IPS-18a (cell line): ENCODE measurements around the gene DCANP1.

Experiments
- H3K27ac ChIP-seq: one replicate; pipeline ENCODE4 v1.5.1; 2013; ENCODE audit warnings: low read length
- H3K27me3 ChIP-seq: one replicate; pipeline ENCODE4 v1.6.1; 2013; ENCODE audit warnings: mild to moderate bottlenecking, low read length; ENCODE audit not compliant: control insufficient read depth, insufficient read depth
- H3K36me3 ChIP-seq: one replicate; pipeline ENCODE4 v1.6.1; 2013; ENCODE audit warnings: low read depth, low read length; ENCODE audit not compliant: control insufficient read depth
- H3K4me1 ChIP-seq: one replicate; pipeline ENCODE4 v1.6.1; 2013; ENCODE audit warnings: low read depth, low read length; ENCODE audit not compliant: control insufficient read depth
- H3K4me3 ChIP-seq: one replicate; pipeline ENCODE4 v1.5.1; 2013; ENCODE audit warnings: low read length
- H3K9ac ChIP-seq: one replicate; pipeline ENCODE4 v1.6.1; 2013; ENCODE audit warnings: mild to moderate bottlenecking, low read length, moderate library complexity
- H3K9me3 ChIP-seq: one replicate; pipeline ENCODE4 v1.6.1; 2013; ENCODE audit warnings: low read depth, low read length; ENCODE audit not compliant: control insufficient read depth

The DCANP1 gene

DNA sequence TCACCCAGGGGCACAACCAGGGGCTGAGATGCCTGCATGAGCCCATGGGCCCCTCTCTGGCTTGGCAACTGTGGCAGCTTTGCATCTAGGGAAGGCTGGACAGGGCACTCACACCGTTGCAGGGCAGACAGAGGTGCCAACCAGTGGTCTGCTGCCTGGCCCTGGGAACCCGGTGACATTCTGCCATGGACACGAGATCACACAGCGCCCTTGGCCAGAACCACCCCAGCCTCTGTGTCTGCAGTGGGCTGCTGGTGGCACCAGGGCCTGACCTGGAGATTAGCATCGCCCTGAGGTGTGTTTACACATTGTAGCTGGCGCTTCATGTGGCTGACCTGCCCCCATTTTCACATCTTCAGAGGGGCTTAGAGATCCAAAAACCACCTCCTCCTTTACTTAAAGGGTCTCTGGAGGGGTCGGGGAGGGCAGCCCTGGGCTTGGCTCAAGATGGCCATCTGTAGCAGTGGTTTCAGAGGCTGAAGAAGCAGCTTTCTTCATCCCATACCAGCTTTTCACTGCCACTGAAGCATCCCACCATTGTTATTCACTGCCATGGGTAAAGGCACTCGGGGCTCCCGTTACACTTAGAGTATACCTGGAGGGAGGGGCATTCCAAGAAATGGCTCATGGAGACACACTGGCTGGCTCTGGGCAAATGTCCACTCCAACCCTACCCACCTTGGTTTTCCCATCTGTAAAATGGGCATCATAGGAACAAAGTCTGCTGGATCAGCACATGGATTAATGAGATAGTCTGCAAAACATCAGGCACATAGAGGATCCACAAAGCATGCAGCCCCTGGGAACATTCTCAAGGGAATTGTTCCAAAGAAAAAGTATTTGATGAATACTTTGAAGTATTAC is 11.4 kb downstream of the DCANP1 start:
- no peaks in the 10 kb centered on the region for H3K9me3 ChIP-seq
- no peak overlapping the region for H3K9ac ChIP-seq
- H3K36me3 ChIP-seq, result no peaks in the 10 kb centered on the region
- no peak overlapping the region for H3K4me3 ChIP-seq
- H3K27ac ChIP-seq, result no peak overlapping the region
- no peaks in the 10 kb centered on the region for H3K27me3 ChIP-seq
- H3K4me1 ChIP-seq, result no peaks in the 10 kb centered on the region

DNA sequence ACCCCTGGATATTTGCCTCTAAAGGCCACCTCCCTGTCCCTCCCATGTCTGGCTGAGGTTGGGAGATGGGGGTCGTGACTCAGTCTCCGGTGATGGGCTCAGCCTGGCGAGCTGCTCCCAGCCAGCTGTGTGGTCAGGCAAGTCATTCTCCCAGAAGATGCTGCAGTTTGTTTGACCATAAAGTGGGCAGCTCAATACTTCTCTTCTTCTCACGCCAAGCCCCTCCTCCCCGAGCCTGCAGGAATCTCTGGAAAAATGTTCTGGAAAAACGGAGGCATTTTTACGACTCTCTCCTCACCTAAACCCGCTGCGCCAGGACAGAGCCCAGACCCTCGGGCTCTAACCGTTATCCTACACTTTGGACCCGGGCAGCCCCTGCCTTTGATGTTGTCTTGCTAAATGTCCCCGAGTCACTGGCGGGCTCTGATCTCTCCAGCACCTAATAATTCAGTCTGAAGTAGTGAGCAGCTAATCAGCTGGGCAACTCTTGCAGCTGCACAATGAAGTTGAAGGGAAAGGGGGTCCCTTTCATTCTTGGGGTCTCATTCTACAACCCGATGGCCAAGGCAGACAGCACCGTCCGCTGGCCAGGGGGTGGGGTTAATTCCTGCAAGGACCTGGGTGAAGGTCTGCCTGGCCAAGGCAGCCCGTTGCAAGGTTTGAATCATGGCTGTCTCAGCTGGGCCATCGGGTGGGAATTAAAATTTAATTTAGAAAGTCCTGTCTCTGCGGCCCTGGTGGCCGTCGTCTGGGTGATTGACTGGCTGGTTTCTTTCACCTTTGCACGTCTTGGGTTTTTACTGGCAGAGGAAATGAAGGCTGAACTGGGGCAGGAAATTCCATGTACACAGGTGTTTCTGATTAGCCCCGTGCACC is 12.3 kb downstream of the DCANP1 start:
- Histone ChIP-seq H3K4me1 (no peaks in the 10 kb centered on the region), H3K27me3 (no peaks in the 10 kb centered on the region), H3K9ac (no peak overlapping the region), H3K36me3 (no peaks in the 10 kb centered on the region), H3K27ac (no peak overlapping the region), H3K9me3 (no peaks in the 10 kb centered on the region), H3K4me3 (no peak overlapping the region)

DNA sequence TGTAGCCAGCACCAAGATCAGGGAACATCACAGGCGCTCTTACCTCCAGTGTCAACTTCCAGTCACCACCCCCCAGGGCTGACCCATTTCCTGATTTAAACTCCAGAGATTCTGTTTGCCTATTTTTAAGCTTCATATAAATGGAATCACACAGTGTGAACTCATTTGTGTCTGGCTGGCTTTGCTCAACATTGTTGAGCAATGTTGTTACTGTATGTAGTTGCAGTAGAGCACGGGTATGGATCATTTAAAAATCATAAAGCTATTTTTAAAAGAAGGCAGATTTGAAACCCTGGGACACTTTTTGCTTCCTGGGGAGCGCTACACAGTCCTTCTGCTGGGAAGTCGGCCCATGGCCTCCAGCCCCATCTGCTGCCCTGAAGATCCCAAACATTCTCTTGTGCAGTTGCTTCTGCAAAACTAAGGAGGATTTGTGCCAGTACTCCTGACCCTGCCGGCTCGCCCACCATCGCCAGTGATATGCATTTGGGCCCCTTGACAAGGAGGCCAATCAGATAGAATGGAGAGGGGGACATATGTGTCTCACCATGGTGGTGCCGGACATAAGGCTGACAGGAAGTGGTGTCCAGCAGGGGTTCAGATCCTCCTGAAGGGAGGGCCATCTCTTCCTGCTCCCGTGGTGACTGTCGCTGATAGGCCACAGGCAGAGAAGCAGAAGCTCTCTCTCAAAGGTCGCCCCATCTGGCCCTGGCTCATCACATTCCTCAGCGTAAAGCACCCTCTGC is 13.3 kb downstream of the DCANP1 start:
- peaks cover 2% of the 10 kb centered on the region for H3K9me3 ChIP-seq
- H3K9ac ChIP-seq, result no peak overlapping the region
- no peaks in the 10 kb centered on the region for H3K36me3 ChIP-seq
- H3K27me3 ChIP-seq, result no peaks in the 10 kb centered on the region
- no peaks in the 10 kb centered on the region for H3K4me1 ChIP-seq
- H3K27ac ChIP-seq, result no peak overlapping the region
- H3K4me3 ChIP-seq, result no peak overlapping the region

DNA sequence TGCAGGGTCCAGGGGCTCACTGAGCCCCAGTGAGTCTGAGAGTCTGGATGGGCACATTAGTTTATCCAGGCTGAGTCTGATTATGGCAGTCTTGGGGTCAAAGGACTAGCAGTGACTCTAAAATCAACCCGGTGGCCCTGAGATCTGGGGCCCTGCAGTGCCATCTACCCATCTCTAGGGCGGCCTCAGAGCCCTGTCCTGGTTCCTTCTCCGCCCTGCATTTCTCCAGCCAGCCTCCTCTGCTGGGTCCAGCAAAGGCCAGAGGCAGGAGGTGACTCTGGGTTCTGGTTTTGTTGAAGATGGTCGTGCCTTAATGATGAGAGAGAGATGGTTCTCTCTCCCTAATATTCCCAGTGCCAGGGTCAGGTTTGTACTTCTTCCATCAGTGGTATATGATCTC is 15.0 kb downstream of the DCANP1 start:
- Histone ChIP-seq H3K27me3 (no peaks in the 10 kb centered on the region), H3K9me3 (peaks cover 5% of the 10 kb centered on the region), H3K27ac (no peak overlapping the region), H3K36me3 (no peaks in the 10 kb centered on the region), H3K9ac (no peak overlapping the region), H3K4me1 (no peaks in the 10 kb centered on the region), H3K4me3 (no peak overlapping the region)

DNA sequence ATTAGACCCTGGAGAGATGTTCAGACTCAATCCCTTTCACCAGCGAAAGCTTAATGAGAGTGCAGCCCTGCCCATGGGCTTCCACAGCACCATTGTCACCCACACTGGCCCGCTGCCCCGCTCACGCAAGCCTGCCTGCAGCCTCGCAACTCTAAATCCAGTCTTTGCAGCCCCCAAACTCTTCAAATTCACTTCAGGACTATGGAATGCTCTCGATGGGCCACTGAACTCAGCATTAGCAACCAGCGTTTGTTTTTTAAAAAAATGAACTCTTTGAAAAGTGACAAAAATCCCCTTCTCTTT is 17.1 kb downstream of the DCANP1 start:
- H3K9me3 ChIP-seq, result peaks cover 5% of the 10 kb centered on the region
- no peak overlapping the region for H3K27ac ChIP-seq
- H3K36me3 ChIP-seq, result no peaks in the 10 kb centered on the region
- H3K27me3 ChIP-seq, result no peaks in the 10 kb centered on the region
- no peaks in the 10 kb centered on the region for H3K4me1 ChIP-seq
- H3K9ac ChIP-seq, result no peak overlapping the region
- H3K4me3 ChIP-seq, result no peak overlapping the region

DNA sequence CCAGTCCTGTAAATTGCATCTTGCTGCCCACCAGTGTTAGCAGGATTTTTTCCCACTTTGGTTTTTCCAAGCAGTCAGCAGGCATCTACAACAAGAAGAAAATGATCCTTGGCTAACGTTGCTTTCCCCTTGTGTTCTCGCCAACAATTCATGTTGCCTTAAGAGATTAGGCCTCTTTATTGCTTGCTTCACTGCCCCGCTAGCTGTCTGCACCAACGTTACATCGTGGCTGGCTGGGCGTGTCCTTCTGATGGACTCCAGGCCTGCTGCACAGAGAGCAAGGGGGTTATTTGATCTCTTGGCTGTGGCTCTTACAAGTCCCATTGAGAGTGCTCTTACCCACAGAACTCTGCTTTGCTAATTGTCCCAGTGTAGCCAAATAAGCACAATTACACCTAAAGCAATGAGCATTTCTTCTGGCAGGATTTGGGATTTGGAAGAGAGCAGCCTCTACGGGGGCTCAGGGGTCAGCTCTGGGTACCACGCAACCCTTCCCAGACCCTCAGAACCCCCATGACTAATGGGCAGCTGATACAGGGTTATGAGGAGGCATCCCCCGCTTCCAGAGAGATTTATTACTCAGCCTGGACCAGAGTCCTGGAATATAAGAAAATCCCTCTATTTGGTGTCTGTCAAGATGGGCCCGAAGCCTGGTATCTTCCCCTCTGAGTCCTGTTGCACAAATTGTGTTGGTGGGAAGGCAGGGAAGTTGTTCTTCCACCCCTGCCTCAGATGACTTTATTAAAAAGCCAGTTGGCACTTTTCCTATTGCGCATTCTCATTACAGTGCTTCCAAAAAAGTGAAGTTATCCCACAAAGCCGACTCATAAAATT is 17.6 kb downstream of the DCANP1 start:
- H3K9me3 ChIP-seq, result peaks cover 5% of the 10 kb centered on the region

DNA sequence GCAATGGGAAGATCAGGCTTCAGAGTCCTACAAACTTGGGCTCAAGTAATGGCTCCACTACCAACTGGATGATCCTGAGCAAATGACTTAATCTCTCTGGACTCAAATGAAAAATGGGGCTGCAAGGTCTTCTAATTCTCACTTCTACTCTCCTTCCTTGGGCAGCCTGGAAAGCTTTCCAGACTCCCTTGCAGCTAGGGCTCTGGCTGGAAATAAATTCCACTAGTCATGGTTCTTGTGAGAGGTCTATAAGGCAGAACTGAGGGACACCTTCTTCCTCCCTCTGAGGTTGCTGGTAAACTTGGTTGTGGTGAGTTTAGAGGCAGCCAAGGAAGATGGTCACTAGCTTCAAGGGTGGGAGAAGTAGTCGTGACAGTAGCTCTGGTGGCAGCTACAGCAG is 18.6 kb downstream of the DCANP1 start:
- no peak overlapping the region for H3K9ac ChIP-seq

More for the DNA sequence above, 17.6 kb downstream of the DCANP1 start:
- no peaks in the 10 kb centered on the region for H3K27me3 ChIP-seq
- no peak overlapping the region for H3K9ac ChIP-seq
- no peaks in the 10 kb centered on the region for H3K4me1 ChIP-seq
- no peak overlapping the region for H3K4me3 ChIP-seq
- no peak overlapping the region for H3K27ac ChIP-seq
- H3K36me3 ChIP-seq, result no peaks in the 10 kb centered on the region

DNA sequence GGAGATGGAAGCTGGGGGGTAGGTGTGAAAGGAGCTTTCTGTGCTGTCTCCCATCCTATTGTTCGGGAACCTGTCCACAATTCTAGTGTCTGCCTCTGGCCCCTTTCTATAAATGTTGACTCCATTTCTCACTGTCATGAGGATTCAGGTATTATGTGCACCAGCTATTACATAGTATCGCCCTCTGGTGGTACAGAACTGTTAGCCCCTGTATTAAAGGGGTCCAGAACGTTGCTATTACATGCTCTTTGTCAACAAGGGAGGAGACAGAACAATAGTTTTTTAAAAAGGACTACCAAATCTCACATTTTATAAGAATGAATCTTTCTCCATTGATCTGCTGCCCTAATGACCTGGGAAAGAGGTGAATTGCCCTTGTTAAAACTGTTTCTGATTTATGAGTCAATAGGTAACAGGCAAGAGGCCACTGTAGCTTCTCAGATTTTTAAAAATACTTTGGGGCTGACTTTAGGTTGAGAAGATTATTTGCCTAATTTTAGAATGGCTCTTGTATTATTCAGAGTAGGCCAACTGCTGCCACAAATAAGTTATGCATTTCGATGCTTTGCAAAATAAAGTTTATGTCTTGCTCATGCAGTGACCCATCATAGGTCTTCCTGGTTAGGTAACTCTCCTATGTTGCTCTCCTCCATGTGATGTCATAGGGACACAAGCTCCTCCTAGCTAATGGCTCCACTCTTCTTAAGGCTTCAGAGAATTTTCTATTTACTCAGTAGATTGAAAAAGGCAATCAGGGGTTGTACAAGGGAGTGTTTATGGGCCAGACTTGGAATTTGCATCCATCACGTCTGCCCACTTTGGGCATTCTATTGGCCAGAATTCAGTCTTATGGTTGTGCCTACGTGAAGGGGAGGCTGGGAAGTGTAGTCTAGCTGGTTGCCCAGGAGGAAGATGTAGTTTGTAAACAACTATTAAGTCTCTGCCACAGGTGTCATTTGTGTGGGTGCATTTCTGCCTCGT is 20.8 kb downstream of the DCANP1 start:
- Histone ChIP-seq H3K27me3 (no peaks in the 10 kb centered on the region), H3K36me3 (no peaks in the 10 kb centered on the region), H3K4me3 (no peak overlapping the region), H3K27ac (no peak overlapping the region), H3K9me3 (peaks cover 5% of the 10 kb centered on the region), H3K4me1 (no peaks in the 10 kb centered on the region), H3K9ac (no peak overlapping the region)

More for the DNA sequence above, 18.6 kb downstream of the DCANP1 start:
- H3K9me3 ChIP-seq, result peaks cover 5% of the 10 kb centered on the region
- no peaks in the 10 kb centered on the region for H3K4me1 ChIP-seq
- no peaks in the 10 kb centered on the region for H3K36me3 ChIP-seq
- no peak overlapping the region for H3K27ac ChIP-seq
- H3K4me3 ChIP-seq, result no peak overlapping the region
- no peaks in the 10 kb centered on the region for H3K27me3 ChIP-seq

DNA sequence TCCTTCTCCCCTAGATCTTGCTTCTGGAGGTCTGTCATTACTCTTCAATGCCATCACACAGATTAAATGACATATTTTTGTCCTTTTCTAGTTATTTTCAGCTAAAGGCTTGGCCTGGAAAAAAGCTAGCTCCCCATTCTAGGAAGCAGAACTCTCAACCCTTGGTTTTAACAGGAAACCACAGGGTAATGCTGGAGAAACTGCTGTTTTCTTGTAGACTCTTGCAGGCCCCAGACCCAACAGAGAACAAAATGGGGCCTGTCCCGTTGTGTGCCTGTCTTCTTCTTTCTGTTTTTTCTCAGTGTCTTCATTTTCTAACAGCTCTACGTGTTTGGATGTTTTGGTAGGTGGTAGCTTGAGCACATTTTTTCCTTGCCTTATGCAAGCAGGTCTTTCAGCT is 21.5 kb downstream of the DCANP1 start:
- no peak overlapping the region for H3K4me3 ChIP-seq

DNA sequence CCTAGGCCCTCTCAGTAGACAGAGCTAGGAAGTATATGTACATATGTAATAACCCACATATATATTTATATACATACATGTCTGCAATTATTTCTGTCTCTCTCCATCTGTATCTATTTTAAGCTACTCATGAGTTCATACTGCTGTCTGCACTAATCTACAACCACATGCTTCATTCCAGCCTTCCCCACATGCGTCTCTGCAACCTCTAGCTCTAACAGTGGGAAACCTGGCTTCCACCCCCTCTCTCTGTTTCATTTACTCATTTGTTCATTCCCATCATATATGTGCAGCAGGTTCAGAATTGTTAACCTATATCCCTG is 23.3 kb downstream of the DCANP1 start:
- Histone ChIP-seq H3K27me3 (no peaks in the 10 kb centered on the region), H3K4me1 (no peaks in the 10 kb centered on the region), H3K27ac (no peak overlapping the region), H3K9me3 (peaks cover 3% of the 10 kb centered on the region), H3K4me3 (no peak overlapping the region), H3K36me3 (no peaks in the 10 kb centered on the region), H3K9ac (no peak overlapping the region)

More for the DNA sequence above, 21.5 kb downstream of the DCANP1 start:
- Histone ChIP-seq H3K4me1 (no peaks in the 10 kb centered on the region), H3K9ac (no peak overlapping the region), H3K9me3 (peaks cover 5% of the 10 kb centered on the region), H3K27ac (no peak overlapping the region), H3K27me3 (no peaks in the 10 kb centered on the region), H3K36me3 (no peaks in the 10 kb centered on the region)
